GM21447 (cell line): ENCODE data around the gene SIRT7.
A peak's percentile ranks its signal among the peaks of the same experiment; 100 is the strongest.

Experiments
- ATAC-seq: cut with Tn5 transposase; IDR thresholded peaks from one replicate; pipeline ENCODE4 v1.9.1; 2021; ENCODE audit not compliant: unreplicated experiment

SIRT7 gene

DNA sequence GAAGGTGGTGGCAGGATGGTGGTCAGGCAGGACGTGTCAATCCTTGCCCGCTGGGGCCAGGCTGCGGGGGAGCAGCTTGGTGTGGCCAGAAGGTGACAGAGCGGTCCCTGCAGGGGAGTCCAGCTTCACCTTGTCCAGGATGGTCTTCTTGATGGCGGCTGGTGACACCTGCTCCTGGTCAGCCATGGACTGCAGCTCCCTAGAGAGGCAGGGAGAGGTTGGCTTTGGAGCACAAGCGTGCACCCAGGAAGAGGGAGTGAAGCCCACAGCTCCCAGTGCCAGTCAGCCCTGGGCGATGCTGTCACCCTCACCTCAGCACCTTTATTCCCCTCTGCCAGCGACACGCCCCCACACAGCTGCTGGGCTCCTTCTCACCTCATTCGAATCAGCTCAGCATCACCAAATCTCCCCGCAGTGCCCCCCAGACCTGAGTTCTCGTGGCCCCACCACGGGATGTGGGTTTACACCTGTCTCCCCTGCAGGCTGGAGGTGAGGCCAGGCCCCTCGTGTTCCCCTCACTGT is 15.3 kb upstream of the SIRT7 start:
- ATAC-seq = no peak

DNA sequence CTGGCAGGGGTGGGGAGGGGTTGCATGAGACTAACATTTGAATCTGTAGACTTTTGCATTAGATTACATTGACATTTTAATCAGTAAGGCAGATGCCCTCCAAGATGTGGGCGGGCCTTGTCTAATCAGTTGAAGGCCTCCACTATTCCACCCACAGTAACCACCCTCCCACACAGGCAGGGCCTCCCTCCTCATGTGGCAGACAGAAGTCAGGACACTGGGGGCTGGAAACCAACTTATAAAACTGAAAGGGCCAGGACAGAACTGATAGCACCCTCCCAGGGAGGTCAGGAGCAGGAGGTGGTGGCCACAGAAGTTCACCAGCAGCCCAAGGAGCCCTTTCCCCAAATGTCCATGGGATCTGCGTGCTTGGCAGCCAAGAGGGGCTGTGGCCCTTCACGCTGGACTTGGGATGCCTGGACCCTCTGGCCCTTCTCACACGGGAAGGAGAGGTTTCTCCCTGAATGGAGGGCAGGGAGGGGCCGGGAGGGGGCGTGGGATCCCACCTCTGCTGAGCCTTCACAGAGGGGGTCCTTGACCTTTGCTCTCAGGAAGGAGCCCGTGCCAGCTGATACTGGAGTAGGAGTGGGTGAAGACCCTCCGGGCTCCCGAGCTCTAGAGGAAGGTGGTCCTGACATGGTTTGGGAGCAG is 14.5 kb upstream of the SIRT7 start:
- no peak for ATAC-seq

DNA sequence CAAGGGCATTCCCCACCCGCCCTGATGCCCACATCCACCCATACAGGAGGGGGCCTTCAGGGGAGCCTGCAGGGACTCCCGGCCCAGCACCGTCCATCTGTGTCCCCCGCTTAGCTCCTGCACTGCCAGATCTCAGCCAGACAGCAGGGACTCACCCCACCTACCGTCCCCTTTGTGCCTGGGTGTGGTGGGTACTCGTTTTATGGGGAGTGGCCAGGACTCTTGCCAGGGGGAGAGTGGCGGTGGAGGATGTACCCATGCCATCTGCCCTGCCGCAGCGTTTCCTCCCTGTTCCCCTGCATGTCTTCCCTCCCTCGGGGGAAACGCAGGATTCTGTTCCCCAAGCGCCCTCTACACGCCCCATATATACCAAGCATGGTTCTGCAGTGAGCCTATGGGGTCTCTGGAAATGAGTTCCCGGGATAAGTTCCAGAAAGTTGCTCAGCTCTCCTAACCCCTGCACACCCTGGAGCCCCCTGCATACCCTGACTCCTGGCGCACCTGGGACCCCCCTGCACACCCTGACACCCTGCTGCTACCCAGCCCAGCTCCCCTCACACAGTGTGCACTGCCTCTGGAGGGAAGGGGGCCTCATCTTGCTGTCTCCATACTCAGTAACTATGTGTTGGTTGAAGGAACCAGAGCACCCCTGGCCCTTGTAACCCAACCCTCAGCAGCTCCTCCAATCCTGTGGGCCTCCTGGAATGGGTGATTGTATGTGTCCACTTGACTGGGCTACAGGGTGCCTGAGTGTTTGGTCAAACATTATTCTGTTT is 13.8 kb upstream of the SIRT7 start:
- ATAC-seq = no peak

DNA sequence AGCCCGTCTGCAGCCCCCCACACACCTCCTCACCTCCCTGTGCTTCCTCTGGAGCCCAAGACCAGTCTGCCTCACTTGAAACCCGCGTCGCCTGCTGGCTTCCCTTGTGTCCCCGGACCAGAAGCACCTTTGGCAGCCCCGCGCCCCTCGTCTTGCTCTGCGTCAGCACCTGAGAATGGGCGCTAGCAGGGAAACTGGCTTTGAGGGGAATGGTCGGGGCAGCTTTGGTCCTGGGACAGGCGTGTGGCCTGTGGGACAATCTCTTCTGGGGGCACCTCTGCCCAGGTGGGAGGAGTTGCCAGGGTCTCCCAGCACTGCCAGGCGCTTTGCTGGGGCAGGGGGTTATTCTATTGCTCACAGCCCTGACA is 13.2 kb upstream of the SIRT7 start:
- no peak for ATAC-seq

DNA sequence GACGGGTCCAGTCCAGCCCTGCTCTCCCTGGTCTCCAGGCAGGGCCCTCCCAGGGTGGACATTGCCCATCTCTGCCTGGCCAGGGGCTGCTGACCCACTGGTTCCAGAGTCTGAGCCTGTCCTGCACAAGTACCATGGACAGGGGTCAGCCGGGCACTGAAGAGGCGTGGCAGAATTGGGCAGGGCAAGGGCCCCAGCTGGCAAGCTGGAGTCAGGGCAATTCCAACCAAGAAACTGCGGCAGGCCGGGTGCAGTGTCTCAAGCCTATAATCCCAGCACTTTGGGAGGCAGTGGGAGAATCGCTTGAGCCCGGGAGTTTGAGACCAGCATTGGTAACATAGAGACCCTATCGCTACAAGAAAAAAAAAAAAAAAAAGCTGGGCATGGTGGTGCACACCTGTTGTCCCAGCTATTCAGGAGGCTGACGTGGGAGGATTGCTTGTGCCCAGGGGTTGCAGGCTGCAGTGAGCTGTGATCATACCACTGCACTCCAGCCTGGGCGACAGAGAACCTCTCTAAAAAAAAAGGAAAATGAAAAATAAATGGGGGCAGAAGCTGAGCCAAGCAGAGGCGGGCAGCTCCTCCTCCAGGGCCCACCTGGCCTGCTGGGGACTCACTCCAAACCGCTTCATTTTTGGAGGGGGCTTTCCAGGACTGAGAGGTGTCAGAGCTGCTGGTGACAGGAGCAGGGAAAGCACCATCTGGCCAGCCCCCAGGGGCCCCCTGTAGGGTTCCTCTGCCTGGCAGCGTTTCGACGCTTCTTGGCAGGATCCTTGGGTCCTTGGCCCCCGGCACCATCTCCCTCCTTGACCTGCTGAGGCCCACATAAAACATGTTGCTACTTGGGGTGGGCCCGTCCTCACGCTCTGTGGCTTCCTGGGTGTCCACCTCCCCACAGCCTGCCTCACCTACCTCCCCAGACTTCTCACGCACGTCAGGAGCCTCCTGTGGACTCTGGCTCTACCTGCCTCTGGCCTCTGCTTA is 12.5 kb upstream of the SIRT7 start:
- no peak for ATAC-seq

DNA sequence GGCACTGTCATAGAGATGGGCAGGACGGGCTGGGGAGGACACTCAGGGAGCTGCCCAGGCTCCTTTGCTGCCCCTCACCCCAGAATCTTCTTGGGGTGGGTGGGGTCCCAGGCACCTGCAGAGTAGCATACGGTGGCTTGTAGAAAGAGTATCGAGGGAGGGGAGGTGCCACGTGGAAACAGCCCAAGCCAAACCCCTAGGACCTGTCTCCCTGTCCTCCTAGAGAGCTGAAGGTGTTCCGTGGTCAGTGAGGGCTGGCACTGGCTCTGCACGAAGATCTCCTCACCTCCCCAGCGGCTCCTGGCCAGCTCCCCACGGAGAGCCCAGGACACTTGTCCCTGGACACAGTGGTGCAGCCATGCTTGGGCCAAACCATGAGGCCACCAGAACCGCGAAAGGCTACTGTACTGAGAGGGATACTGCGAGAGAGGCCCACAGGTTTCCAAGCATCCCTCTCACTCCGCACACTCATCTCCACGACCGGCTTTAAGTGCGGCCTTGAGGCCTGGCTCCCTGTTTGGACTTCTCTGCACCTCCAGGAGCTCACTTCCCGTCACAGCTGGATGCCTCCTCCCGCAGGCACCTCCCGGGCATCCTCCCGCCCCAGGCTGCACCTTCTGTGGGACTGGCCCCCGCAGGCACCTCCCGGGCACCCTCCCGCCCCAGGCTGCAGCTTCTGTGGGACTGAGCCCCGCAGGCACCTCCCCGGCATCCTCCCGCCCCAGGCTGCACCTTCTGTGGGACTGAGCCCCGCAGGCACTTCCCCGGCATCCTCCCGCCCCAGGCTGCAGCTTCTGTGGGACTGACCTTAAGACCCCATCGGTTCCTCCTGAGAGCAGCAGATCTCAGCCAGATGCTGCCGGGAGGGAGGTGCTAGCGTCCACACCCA is 11.5 kb upstream of the SIRT7 start:
- ATAC-seq = no peak

DNA sequence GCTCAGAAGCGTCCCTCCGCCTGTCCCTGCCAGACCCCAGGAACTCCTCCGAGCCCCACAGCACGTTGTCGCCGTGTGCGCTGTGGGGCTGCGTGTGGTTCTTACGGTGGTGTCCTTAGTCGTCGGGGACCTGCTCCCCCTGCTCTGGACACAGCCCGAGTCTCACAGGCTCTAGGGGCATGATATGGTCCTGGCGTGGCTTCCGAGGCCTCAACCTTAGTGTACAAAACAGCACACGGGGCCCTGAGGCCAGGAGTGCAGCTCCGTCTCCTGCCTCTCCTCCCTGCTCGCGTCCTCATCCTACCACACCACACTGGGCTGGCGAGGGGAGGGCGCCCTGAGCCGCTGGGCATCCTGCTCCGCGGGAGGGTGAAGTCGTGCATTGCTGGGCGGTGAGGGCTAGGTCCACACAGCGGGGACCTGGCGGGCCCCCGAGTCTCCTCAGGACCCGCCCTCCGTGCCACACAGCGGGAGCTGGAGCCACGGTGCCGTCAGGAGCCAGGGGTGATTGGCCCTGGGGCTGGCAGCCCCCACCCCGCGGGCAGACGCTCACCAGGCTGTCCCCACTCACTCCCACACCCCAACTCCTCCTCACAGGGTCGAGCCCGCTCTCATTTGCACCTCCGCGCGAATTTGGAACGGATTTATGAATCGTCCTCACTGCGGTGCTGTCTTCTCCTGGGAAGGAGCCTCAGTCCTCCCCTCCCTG is 10.7 kb upstream of the SIRT7 start:
- ATAC-seq = no peak

DNA sequence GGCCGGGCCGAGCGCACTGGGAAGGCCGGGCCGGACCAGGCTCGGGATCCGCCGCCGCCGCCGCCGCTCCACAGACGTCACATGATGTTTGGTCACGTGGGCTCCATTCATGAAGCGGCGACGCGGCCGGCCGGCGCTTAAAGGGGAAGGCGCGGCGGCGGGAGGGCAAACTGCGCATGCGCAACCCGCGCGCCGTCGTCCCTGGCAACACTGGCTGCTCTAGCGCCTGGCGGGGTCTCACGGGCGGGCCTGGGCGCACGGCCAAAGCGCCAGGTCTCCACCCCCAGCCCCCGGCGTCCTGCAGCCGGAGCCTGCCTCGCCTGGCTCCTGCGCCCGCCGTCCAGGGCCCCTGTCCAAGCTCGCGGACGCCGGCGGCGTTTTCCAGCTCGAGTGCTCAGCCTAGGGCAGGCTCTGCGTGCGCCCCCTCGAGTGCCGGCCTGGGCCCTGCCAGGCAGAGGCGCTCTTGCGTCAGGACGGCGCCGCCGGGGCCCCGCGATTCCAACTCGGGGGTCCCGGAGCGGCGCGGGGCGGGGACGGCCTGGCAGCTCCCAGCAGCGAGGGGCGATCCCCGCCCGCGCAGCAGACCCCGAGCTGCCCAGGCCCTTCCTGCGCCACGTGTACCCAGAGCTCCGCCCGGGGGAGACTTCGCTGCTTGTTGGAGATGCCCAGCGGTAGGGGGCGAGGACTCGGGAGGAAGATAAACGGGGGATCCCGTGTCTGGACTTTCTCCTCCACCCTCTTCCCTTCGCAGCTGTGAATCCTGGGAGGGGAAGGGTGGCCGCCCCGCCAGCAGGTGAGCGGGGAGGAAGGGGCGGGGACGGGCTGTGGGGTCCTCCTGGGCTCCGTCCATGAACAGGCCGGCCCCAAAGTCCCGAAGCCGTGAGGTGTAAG is 9.9 kb upstream of the SIRT7 start, which contains the start of gene MAFG:
MAFG (minus strand) TSS at position 83 of the 891 bp plus-strand sequence. CDS start 4,550 bp downstream, outside the sequence.
- peak; percentile 42 for ATAC-seq

DNA sequence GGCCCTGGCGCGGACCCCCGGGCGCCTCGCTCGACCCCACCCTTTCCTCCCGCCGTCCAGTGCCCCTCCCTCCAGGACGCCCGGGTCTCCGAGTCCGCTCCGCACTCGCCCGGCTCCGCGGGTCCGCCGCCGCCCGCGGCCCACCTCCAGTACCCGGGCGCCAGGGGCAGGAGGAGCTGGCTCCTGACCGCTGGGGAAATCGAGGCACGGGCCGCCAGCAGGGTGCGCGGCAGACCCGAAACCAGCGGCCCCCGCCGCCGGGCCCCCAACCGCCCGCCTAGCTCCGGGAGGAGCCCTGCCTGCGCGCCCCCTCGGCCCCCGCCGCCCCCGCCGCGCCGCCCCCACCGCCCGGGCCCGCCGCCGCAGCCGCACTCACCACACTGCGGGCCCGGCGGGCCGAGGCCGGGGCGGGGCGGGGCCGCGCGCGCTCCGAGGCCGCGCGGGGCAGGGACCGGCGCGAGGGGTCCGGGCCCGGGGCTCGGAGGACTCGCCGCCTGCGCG is 9.2 kb upstream of the SIRT7 start:
- peak; percentile 11 for ATAC-seq

DNA sequence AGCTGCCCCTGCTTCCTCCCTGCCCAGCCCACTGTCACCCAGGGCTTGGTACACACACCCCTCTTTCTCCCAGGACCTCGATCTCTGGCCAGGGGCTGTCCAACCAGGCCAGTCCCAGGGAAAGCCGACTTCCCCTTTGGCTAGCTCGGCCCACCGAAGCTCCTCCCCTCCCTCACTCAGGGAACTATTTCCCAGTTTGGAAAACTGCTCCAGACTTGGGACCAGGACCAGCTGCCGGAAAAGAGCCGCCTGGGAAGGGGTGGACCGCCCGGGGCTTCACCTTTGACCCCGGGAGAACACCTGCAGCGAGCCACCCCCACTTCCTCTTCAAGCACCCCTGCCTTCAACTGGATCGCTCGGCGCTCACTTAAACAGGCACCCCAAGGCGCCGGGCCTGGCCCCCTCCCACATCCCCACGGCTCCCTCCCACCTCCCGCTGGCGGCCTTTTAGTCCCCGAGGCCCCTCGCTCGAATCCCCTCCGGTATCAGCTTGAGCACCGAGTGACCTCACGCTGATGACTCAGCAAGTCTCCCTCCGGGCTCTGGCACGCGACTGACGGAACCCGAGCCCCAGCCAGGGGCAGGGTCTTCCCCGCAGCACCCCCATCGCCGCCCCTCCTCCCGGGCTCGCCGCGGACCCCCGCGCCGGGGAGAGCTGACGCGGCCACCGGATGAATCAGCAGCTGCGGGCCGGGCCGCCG is 8.6 kb upstream of the SIRT7 start:
- ATAC-seq = peak; percentile 18

DNA sequence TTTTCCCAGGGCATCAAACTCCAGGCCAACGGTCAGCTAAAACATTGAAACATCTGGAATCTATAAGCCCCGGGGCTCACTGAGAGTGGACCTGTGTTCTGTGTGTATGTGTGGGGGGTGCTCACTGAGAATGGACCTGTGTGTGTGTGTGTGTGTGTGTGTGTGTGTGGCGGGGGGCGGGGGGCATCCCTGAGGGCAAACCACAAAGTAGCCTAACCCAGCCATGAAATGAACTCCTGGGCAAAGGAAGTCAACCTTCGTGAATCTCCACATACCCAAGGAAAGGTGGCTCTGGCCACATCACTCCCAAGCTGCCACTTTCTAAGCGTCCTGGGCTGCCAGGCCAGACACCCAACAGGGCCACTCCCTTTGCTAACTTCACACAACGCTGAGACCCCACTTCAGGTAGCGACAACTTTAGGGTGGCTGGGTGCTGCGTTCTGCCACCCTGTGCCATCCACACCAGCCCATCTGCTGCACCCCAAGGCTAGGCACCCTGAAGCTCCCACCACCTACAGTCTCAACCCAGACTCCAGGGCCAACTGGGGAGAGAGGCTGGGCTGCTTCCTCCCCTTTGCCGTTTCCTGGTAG is 8.0 kb upstream of the SIRT7 start:
- ATAC-seq = no peak

DNA sequence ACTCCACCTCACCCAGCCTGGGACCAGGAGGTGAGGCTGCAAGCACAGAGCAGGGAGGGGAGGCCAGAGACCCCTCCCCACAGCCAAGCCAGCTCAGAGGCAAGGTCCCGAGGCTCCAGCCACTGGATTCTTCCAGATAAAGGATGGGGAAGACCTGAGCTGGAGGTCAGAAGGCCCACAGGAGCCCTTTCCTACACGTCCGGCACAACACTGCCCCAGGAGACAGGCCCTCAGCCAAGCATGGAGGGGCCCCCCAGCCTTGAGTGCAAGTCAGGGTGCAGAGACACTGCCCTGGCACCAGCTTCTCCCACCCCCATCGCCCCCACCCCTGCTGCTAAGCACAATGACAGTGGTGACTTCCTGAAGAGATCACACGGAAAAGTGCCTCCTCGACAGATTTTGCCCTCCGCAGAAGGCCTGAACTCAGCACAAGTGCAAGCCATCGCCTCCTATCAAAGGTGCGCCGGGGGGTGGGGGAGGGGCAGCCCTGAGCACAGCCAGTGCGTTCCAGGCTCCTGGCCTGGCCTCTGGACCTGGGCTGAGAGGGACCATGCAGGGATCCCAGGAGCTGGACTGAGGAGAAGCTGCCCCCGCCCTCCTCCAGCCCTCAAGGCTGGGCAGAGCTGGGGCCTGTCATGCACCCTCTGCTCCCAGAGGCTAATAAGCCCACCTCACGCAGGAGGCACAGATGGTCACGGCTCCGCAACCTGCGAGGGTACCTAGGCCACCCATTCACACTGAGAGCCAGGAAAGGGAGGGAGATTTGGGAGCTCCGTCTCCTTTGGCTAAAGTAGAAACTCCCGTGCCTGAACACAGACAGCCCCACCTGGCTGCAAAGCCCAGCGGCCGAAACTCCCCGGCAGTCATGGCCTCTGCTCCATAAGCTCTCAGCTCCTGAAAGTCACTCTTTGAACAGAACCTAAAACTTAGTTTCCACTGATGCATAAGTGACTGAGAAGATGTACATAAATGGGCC is 6.9 kb upstream of the SIRT7 start:
- no peak for ATAC-seq

DNA sequence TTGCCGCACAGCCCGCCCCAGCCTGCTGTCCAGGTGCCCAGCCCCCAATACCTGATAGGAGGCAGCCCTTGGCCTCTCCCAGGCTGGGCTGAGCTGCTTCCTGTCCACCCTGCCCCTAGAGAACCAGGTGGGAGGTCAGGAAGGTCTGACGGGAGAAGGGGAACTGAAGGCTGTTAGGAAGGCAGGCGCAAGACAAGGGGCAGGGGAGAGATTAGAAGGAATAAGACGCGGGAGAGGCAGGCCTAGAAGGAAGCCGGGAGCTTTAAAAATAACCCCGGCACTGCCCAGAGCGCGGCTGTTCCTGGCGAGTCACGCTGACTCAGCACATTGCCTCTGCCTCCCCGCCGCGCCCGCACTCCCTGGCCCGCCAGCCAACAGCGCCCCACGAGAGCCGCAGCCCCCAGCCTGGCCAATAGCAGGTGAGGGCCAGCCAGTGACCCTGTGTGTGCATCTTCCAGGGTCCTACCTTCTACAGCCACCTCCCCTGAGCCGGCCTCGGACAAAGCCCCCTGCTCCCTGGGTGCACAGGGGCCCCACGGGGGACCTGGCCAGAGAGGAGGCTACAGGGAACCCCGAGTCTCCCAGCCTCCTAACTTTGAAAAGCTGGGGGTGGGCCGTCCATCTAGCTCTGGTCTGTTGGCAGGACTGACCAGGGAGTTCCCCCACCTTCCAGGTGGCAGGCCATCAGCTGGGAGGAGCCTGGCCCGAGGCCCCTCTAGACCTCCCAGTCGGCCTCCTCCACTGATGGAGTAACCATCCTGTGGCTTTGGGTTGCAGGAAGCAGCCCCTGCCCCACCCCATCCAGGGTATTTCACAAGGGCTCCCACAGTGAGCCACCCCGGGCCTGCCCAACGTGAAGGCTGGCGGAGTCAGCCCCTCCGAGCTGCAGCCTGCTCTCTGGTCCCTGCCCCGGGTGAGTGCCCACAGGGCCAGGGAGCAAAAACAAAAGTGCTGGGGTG is 5.6 kb upstream of the SIRT7 start:
- ATAC-seq = no peak

DNA sequence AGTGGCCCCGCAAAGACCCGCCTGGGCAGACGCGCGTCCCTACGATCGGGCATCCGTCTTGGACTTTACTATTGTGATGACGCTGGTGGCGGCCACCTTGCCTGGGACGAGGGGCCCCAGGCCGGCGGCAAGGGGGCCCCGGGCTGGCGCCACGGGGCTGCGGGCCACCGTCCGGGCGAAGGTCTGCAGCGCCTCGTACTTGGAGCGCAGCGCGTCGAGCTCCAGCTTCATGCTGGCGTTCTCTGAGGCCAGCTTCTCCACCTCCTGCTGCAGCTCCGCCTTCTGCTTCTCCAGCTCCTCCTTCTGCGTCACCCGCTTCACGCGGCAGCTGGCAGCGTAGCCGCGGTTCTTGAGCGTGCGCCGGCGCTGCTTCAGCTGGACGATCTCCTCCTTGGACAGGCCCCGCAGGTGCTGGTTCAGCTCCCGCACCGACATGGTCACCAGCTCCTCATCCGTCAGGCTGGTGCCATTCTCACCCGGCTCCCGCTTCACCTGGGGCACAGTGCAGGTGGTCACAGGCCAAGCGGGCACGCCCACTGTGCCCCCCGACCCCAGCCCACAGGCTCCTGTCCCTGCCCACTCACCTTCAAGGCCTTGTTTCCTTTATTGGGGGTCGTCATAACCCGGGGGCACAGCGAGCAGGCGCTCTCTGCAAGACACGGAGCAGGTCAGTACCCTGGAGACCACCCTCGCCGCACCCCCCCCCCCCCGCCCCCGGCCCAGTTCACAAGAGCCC is 4.8 kb upstream of the SIRT7 start:
- no peak for ATAC-seq
